ENCODE measurements around the gene NAPA.

The NAPA gene

DNA sequence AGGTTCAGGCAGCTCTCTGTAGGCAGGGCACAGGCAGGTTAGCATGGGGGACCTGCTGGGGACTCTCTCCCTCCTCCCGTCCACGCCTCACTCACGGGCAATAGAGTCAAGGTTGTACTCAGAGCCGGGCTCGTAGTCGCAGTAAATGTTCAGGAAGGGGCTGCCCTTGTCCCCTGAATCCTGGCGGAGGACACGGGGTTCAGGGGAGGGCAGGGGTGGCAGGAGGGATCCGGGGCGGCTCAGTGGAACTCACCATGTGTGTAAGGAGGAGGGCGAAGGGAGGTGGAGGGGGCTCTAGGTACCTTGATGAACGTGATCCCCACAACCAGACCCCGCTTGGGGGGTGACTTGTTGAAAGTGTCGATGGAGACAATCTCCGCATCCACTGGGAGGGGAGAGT lies 31.7 kb downstream of the NAPA start:
- H3K36me3 ChIP-seq (ENCODE audit: insufficient read depth, low read length) = no peaks in the 10 kb centered on the region
- H3K9me3 ChIP-seq (ENCODE audit: insufficient read depth, low read depth, low read length) = no peaks in the 10 kb centered on the region
- H2AFZ ChIP-seq (ENCODE audit: low read length) = no peak overlapping the region
- peaks cover 9% of the 10 kb centered on the region for H3K79me2 ChIP-seq (ENCODE audit: insufficient read depth, low read length)
- no peaks in the 10 kb centered on the region for H3K9me2 ChIP-seq (replicated peaks; ENCODE audit: low read depth, low read length)
- no peaks in the 10 kb centered on the region for H4K20me1 ChIP-seq (ENCODE audit: insufficient read depth, low read length, poor library complexity, severe bottlenecking)
- no peak overlapping the region for H3K9ac ChIP-seq (ENCODE audit: low read depth, low read length, poor library complexity, severe bottlenecking)
- peak overlapping the region; percentile 17 for H3K4me2 ChIP-seq (ENCODE audit: low read depth, low read length, poor library complexity, severe bottlenecking)
- no peaks in the 10 kb centered on the region for H3F3A ChIP-seq (ENCODE audit: low read depth)
- TF ChIP-seq, protein P1, sequence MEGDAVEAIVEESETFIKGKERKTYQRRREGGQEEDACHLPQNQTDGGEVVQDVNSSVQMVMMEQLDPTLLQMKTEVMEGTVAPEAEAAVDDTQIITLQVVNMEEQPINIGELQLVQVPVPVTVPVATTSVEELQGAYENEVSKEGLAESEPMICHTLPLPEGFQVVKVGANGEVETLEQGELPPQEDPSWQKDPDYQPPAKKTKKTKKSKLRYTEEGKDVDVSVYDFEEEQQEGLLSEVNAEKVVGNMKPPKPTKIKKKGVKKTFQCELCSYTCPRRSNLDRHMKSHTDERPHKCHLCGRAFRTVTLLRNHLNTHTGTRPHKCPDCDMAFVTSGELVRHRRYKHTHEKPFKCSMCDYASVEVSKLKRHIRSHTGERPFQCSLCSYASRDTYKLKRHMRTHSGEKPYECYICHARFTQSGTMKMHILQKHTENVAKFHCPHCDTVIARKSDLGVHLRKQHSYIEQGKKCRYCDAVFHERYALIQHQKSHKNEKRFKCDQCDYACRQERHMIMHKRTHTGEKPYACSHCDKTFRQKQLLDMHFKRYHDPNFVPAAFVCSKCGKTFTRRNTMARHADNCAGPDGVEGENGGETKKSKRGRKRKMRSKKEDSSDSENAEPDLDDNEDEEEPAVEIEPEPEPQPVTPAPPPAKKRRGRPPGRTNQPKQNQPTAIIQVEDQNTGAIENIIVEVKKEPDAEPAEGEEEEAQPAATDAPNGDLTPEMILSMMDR (conservative IDR thresholded peaks at IDR 0.05; ENCODE audit: low read length) = no peak
- no peak for TF ChIP-seq EZH2phosphoT487 (IDR thresholded peaks at IDR 0.05; ENCODE audit: borderline replicate concordance)
- H3K4me3 ChIP-seq (ENCODE audit: low read length, poor library complexity, severe bottlenecking) = peak overlapping the region; percentile 100
- peaks cover 28% of the 10 kb centered on the region for H3K4me1 ChIP-seq (ENCODE audit: insufficient read depth, low read length, poor library complexity, severe bottlenecking)
- H3K27me3 ChIP-seq (ENCODE audit: insufficient read depth, low read length, poor library complexity, severe bottlenecking) = no peaks in the 10 kb centered on the region

DNA sequence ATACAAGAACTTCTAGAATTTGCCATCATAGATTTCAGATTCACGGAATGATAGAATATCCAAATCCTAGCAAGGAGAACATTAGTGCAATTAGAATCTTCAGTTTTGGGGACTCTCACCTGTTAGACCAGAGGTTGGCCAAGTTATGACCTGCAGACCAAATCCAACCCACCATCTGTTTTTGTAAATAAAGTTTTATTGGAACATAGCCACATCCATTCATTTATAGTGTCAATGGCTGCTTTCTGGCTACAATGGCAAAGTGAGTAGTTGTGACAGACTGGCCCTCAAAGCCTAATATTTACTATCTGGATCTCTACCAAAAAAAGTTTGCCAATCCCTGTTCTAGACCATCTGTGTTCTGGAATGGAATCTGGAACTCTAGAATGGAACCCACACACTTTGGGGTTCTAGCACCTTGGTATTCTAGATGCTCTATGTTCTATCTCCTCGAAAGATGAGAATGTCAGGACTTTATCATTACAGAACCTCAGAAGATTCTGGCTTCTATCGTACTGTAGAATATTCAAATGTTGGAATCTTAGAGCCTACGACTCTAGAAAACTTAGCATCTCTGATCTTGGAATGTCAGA lies 33.3 kb downstream of the NAPA start:
- H2AFZ ChIP-seq (ENCODE audit: low read length) = no peak overlapping the region
- H3K4me2 ChIP-seq (ENCODE audit: low read depth, low read length, poor library complexity, severe bottlenecking) = no peak overlapping the region
- H4K20me1 ChIP-seq (ENCODE audit: insufficient read depth, low read length, poor library complexity, severe bottlenecking) = no peaks in the 10 kb centered on the region
- H3K4me1 ChIP-seq (ENCODE audit: insufficient read depth, low read length, poor library complexity, severe bottlenecking) = peaks cover 20% of the 10 kb centered on the region
- no peaks in the 10 kb centered on the region for H3K9me2 ChIP-seq (replicated peaks; ENCODE audit: low read depth, low read length)
- no peaks in the 10 kb centered on the region for H3K36me3 ChIP-seq (ENCODE audit: insufficient read depth, low read length)
- H3K9me3 ChIP-seq (ENCODE audit: insufficient read depth, low read depth, low read length) = no peaks in the 10 kb centered on the region
- H3K79me2 ChIP-seq (ENCODE audit: insufficient read depth, low read length) = peaks cover 9% of the 10 kb centered on the region
- H3K27me3 ChIP-seq (ENCODE audit: insufficient read depth, low read length, poor library complexity, severe bottlenecking) = no peaks in the 10 kb centered on the region
- H3F3A ChIP-seq (ENCODE audit: low read depth) = no peaks in the 10 kb centered on the region
- no peak overlapping the region for H3K9ac ChIP-seq (ENCODE audit: low read depth, low read length, poor library complexity, severe bottlenecking)
- TF ChIP-seq EZH2phosphoT487 (IDR thresholded peaks at IDR 0.05; ENCODE audit: borderline replicate concordance) = no peak
- no peak overlapping the region for H3K4me3 ChIP-seq (ENCODE audit: low read length, poor library complexity, severe bottlenecking)

DNA sequence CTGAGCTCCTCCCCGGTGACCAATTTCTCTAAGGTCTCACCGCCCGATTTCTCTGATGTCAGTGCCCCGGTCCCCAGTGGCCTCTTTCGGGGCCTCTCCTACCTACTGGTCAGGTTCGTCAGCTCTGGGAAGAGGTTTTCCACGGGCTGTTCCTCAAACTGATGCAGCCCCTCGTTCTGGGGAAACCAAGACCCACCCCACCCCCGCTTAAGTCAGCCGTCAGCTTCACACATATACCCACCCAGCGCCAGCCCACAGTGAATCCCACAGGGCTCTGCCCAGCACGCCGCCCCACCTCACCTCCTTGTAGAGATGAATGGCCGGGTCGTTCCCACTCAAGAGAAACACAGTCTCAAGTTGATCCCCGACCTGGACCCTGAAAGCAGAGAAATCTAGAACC lies 34.2 kb downstream of the NAPA start:
- H3K27me3 ChIP-seq (ENCODE audit: insufficient read depth, low read length, poor library complexity, severe bottlenecking) = no peaks in the 10 kb centered on the region
- H3K36me3 ChIP-seq (ENCODE audit: insufficient read depth, low read length) = no peaks in the 10 kb centered on the region
- H2AFZ ChIP-seq (ENCODE audit: low read length) = no peak overlapping the region
- H3F3A ChIP-seq (ENCODE audit: low read depth) = no peaks in the 10 kb centered on the region
- no peak overlapping the region for H3K9ac ChIP-seq (ENCODE audit: low read depth, low read length, poor library complexity, severe bottlenecking)
- no peak for TF ChIP-seq EZH2phosphoT487 (IDR thresholded peaks at IDR 0.05; ENCODE audit: borderline replicate concordance)
- TF ChIP-seq, protein P1 (conservative IDR thresholded peaks at IDR 0.05; ENCODE audit: low read length) = no peak
- peaks cover 14% of the 10 kb centered on the region for H3K4me1 ChIP-seq (ENCODE audit: insufficient read depth, low read length, poor library complexity, severe bottlenecking)
- H3K4me2 ChIP-seq (ENCODE audit: low read depth, low read length, poor library complexity, severe bottlenecking) = no peak overlapping the region
- no peak overlapping the region for H3K4me3 ChIP-seq (ENCODE audit: low read length, poor library complexity, severe bottlenecking)
- H3K9me3 ChIP-seq (ENCODE audit: insufficient read depth, low read depth, low read length) = no peaks in the 10 kb centered on the region
- peaks cover 9% of the 10 kb centered on the region for H3K79me2 ChIP-seq (ENCODE audit: insufficient read depth, low read length)
- H4K20me1 ChIP-seq (ENCODE audit: insufficient read depth, low read length, poor library complexity, severe bottlenecking) = no peaks in the 10 kb centered on the region
- H3K9me2 ChIP-seq (replicated peaks; ENCODE audit: low read depth, low read length) = no peaks in the 10 kb centered on the region

All from Loucy (cell line).